HG03469 (cell line): ENCODE data around the gene ZAR1.
"Not testable (repeated sequence)": the region's sequence is repeated elsewhere in the genome, so short reads cannot be mapped to it uniquely, and the experiment has no call there.

Experiments
- ATAC-seq: cut with Tn5 transposase; IDR thresholded peaks from one replicate; pipeline ENCODE4 v1.9.1; 2021; ENCODE audit warnings: mild to moderate bottlenecking, moderate library complexity, moderate number of reproducible peaks; ENCODE audit not compliant: unreplicated experiment

ZAR1 gene

GRCh38 chr4:48490012-48490679 is at the start of gene ZAR1:
Gene ZAR1 (plus strand): TSS chr4:48490252. CDS start chr4:48490292, 40 bp downstream.
- ATAC-seq = no peak

- ATAC-seq = not testable (repeated sequence)
Measured at GRCh38 chr4:48440914-48441313, 49.1 kb upstream of the ZAR1 start.

GRCh38 chr4:48445704-48446103 is 44.3 kb upstream of the ZAR1 start:
- ATAC-seq = no peak

- ATAC-seq = no peak
Measured at GRCh38 chr4:48446642-48447041, 43.4 kb upstream of the ZAR1 start.

- no peak for ATAC-seq
Measured at GRCh38 chr4:48449151-48449550, 40.9 kb upstream of the ZAR1 start.

GRCh38 chr4:48450740-48451139 is 39.3 kb upstream of the ZAR1 start:
- no peak for ATAC-seq

- not testable (repeated sequence) for ATAC-seq
Measured at GRCh38 chr4:48451656-48452055, 38.4 kb upstream of the ZAR1 start.

GRCh38 chr4:48454591-48454990 is 35.5 kb upstream of the ZAR1 start:
- no peak for ATAC-seq

GRCh38 chr4:48461000-48461399 is 29.1 kb upstream of the ZAR1 start:
- no peak for ATAC-seq

- ATAC-seq = no peak
Measured at GRCh38 chr4:48462363-48462762, 27.7 kb upstream of the ZAR1 start.

- no peak for ATAC-seq
Measured at GRCh38 chr4:48467442-48467841, 22.6 kb upstream of the ZAR1 start.

- no peak for ATAC-seq
Measured at GRCh38 chr4:48467891-48468290, 22.2 kb upstream of the ZAR1 start.

GRCh38 chr4:48470137-48470536 is 19.9 kb upstream of the ZAR1 start:
- no peak for ATAC-seq

- ATAC-seq = no peak
Measured at GRCh38 chr4:48470570-48470969, 19.5 kb upstream of the ZAR1 start.

GRCh38 chr4:48472794-48473193 is 17.3 kb upstream of the ZAR1 start:
- ATAC-seq = no peak

GRCh38 chr4:48475770-48476169 is 14.3 kb upstream of the ZAR1 start:
- no peak for ATAC-seq

GRCh38 chr4:48478273-48478672 is 11.8 kb upstream of the ZAR1 start:
- no peak for ATAC-seq

- ATAC-seq = no peak
Measured at GRCh38 chr4:48481581-48481980, 8.5 kb upstream of the ZAR1 start.

GRCh38 chr4:48483006-48483776 is 6.9 kb upstream of the ZAR1 start, which contains the start of gene SLC10A4:
Gene SLC10A4 (plus strand): TSS chr4:48483343. CDS start chr4:48483562, 219 bp downstream.
- ATAC-seq = no peak

- no peak for ATAC-seq
Measured at GRCh38 chr4:48483777-48484493, 6.1 kb upstream of the ZAR1 start.

- ATAC-seq = no peak
Measured at GRCh38 chr4:48484494-48485168, 5.4 kb upstream of the ZAR1 start.
